ENCODE data around the gene WWOX. TPM values are rescaled to one million over a fixed set of nuclear protein-coding genes. Genes with fewer than 3 reads are reported as not detected.

The WWOX gene
- polyA plus RNA-seq, 1 donor (not counting 4 experiments of a cell fraction or from before 2014, with no cell fraction given), result 5.1 TPM

DNA sequence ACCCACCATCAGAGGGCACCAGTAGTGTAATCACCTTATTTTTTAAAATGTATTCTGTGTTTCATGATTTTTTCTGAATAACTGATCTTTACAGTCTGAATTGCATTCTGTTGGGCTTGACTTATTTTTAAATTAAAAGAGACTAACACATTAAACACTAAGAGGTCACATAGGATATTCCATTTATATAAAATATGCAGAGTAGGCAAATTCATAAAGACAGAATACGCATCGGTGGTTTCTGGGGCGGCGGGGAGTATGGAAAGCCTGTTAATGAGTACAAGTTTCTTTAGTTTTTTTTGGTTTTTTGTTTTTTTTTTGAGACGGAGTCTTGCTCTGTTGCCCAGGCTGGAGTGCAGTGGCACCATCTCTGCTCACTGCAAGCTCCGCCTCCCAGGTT lies 366.3 kb downstream of the WWOX start:
- no peaks in the 10 kb centered on the region for H4K20me1 ChIP-seq (ENCODE audit: control insufficient read depth, extremely low read depth, insufficient read depth, low read length)
- H3K9me3 ChIP-seq (ENCODE audit: control insufficient read depth, low read depth, low read length), result no peaks in the 10 kb centered on the region
- dilution Hi-C loops (cut with MboI; ENCODE audit: extremely low pct_ligation_motif_present, low sequenced_read_pairs), result no loop called here
- H3K4me1 ChIP-seq (ENCODE audit: control insufficient read depth, extremely low read depth, insufficient read depth, low read length), result no peaks in the 10 kb centered on the region
- no peaks in the 10 kb centered on the region for H3K79me2 ChIP-seq (ENCODE audit: control insufficient read depth, insufficient read depth, low read length)
- no peaks in the 10 kb centered on the region for H3K9me1 ChIP-seq (ENCODE audit: control insufficient read depth, extremely low read depth, insufficient read depth, low read length)
- no peak overlapping the region for H2AFZ ChIP-seq (ENCODE audit: control insufficient read depth, low read length)
- H3K4me2 ChIP-seq (ENCODE audit: control insufficient read depth, extremely low read depth, insufficient read depth, low read depth, low read length), result no peak overlapping the region
- H3K9ac ChIP-seq (ENCODE audit: control insufficient read depth, extremely low read depth, insufficient read depth, low read length), result no peak overlapping the region
- H3K36me3 ChIP-seq (ENCODE audit: control insufficient read depth in 2 of 2, extremely low read depth in 1 of 2, insufficient read depth in 2 of 2, low read length in 2 of 2), result no peaks in the 10 kb centered on the region
- H3K27me3 ChIP-seq (ENCODE audit: control insufficient read depth, extremely low read depth, insufficient read depth, low read length), result no peaks in the 10 kb centered on the region
- no peak for DNase-seq (ENCODE audit: low read depth, low spot score)
- H3K4me3 ChIP-seq (ENCODE audit: control insufficient read depth in 2 of 3, extremely low read depth in 1 of 3, insufficient read depth in 2 of 3, low read depth in 1 of 3, low read length in 3 of 3), result no peak overlapping the region
- FAIRE-seq, result no peak
- H3K27ac ChIP-seq (ENCODE audit: control insufficient read depth, insufficient read depth, low read length), result no peak overlapping the region
- TF ChIP-seq EZH2 (IDR thresholded peaks at IDR 0.05; ENCODE audit: low read length), result no peak
- TF ChIP-seq, protein P1, sequence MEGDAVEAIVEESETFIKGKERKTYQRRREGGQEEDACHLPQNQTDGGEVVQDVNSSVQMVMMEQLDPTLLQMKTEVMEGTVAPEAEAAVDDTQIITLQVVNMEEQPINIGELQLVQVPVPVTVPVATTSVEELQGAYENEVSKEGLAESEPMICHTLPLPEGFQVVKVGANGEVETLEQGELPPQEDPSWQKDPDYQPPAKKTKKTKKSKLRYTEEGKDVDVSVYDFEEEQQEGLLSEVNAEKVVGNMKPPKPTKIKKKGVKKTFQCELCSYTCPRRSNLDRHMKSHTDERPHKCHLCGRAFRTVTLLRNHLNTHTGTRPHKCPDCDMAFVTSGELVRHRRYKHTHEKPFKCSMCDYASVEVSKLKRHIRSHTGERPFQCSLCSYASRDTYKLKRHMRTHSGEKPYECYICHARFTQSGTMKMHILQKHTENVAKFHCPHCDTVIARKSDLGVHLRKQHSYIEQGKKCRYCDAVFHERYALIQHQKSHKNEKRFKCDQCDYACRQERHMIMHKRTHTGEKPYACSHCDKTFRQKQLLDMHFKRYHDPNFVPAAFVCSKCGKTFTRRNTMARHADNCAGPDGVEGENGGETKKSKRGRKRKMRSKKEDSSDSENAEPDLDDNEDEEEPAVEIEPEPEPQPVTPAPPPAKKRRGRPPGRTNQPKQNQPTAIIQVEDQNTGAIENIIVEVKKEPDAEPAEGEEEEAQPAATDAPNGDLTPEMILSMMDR (optimal IDR thresholded peaks at IDR 0.05 in 1 of 3, IDR thresholded peaks at IDR 0.05 in 1 of 3, conservative IDR thresholded peaks at IDR 0.05 in 1 of 3; ENCODE audit: extremely low read depth in 1 of 3, insufficient read depth in 2 of 3, low read length in 3 of 3), result no peak

DNA sequence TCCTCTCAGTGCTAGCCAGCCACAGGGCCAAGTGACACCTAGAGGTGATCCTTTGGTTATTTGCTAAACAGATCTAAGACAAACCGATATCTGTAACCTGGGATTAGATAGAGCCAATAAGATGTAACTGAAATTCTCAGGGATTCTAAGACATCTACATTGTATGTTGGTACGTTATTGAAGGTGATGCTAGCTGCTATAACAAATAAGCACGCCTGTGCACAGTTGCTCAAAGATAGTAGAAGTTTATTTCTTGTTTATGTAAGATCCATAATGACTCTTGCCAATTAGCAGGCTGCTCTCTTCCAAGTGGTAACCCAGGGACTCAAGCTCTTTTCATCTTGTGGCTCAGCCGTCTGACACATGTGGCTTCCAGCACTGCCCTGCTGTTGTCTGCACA lies 370.3 kb downstream of the WWOX start:
- Histone ChIP-seq H3K9ac (ENCODE audit: control insufficient read depth, extremely low read depth, insufficient read depth, low read length) (no peak overlapping the region), H3K4me3 (ENCODE audit: control insufficient read depth in 2 of 3, extremely low read depth in 1 of 3, insufficient read depth in 2 of 3, low read depth in 1 of 3, low read length in 3 of 3) (no peak overlapping the region), H3K4me2 (ENCODE audit: control insufficient read depth, extremely low read depth, insufficient read depth, low read depth, low read length) (no peak overlapping the region), H3K9me3 (ENCODE audit: control insufficient read depth, low read depth, low read length) (no peaks in the 10 kb centered on the region), H3K27me3 (ENCODE audit: control insufficient read depth, extremely low read depth, insufficient read depth, low read length) (no peaks in the 10 kb centered on the region), H3K36me3 (ENCODE audit: control insufficient read depth in 2 of 2, extremely low read depth in 1 of 2, insufficient read depth in 2 of 2, low read length in 2 of 2) (no peaks in the 10 kb centered on the region), H3K27ac (ENCODE audit: control insufficient read depth, insufficient read depth, low read length) (no peak overlapping the region), H3K4me1 (ENCODE audit: control insufficient read depth, extremely low read depth, insufficient read depth, low read length) (no peaks in the 10 kb centered on the region), H4K20me1 (ENCODE audit: control insufficient read depth, extremely low read depth, insufficient read depth, low read length) (no peaks in the 10 kb centered on the region), H2AFZ (ENCODE audit: control insufficient read depth, low read length) (no peak overlapping the region), H3K79me2 (ENCODE audit: control insufficient read depth, insufficient read depth, low read length) (no peaks in the 10 kb centered on the region), H3K9me1 (ENCODE audit: control insufficient read depth, extremely low read depth, insufficient read depth, low read length) (no peaks in the 10 kb centered on the region)
- TF ChIP-seq, protein P1 (optimal IDR thresholded peaks at IDR 0.05 in 1 of 3, IDR thresholded peaks at IDR 0.05 in 1 of 3, conservative IDR thresholded peaks at IDR 0.05 in 1 of 3; ENCODE audit: extremely low read depth in 1 of 3, insufficient read depth in 2 of 3, low read length in 3 of 3), result no peak
- TF ChIP-seq EZH2 (IDR thresholded peaks at IDR 0.05; ENCODE audit: low read length), result no peak
- DNase-seq (ENCODE audit: low read depth, low spot score) (no peak), FAIRE-seq (no peak)
- dilution Hi-C loops (cut with MboI; ENCODE audit: extremely low pct_ligation_motif_present, low sequenced_read_pairs), result no loop called here

Measured in keratinocyte (primary cell).